Coronary artery (tissue), 2 donors: Measurements from ENCODE around the gene EHMT1.

Experiments used
- DNase-seq: peaks from one replicate; pipeline ENCODE4 v3.0.0-alpha.2; 2017; ENCODE audit warnings: low spot score
- H3K27ac ChIP-seq, 2 donors: fragments of 200-600 bp; sonication (generic); one replicate each; pipeline ENCODE4 v1.5.1; 2016 to 2019
- H3K4me3 ChIP-seq: fragments of 200-600 bp; sonication (generic); 2 replicates; pipeline ENCODE4 v1.5.1; 2016; ENCODE audit warnings: mild to moderate bottlenecking, moderate library complexity
- TF ChIP-seq, protein P1 (sequence below): fragments of 200-600 bp; sonication (generic); IDR thresholded peaks from one replicate; pipeline ENCODE4 v1.5.1; 2019; ENCODE audit warnings: antibody characterized with exemption

EHMT1 gene

DNA sequence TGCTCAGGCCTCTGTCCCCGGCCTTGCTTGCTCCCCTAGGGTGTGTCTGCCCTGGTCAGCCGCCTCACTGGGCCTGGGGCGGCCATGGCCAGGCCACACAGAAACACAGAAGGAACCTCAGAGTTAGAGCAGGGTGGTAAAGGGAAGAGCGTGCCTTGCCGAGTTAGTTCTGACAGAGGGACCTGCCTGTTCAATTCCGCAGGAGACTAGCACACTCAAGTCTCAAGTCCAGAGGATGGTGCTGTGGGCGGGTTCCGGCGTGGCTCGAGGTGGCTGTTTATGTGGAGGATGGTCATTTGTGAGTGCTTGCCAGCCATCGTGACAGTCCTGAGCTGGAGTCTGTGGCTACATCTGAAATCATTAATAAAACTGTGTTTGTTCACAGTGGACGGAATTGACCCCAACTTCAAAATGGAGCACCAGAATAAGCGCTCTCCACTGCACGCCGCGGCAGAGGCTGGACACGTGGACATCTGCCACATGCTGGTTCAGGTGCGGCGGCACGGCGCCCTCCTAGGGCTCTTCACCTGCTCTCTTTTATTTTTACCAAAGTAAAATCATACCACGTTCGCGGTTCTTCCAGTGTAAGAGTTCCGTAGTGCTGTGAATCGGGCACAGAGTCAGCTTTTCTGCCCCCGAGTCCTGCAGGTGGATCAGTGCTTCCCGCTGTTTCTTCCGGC lies 163.2 kb downstream of the EHMT1 start:
- TF ChIP-seq, protein P1, sequence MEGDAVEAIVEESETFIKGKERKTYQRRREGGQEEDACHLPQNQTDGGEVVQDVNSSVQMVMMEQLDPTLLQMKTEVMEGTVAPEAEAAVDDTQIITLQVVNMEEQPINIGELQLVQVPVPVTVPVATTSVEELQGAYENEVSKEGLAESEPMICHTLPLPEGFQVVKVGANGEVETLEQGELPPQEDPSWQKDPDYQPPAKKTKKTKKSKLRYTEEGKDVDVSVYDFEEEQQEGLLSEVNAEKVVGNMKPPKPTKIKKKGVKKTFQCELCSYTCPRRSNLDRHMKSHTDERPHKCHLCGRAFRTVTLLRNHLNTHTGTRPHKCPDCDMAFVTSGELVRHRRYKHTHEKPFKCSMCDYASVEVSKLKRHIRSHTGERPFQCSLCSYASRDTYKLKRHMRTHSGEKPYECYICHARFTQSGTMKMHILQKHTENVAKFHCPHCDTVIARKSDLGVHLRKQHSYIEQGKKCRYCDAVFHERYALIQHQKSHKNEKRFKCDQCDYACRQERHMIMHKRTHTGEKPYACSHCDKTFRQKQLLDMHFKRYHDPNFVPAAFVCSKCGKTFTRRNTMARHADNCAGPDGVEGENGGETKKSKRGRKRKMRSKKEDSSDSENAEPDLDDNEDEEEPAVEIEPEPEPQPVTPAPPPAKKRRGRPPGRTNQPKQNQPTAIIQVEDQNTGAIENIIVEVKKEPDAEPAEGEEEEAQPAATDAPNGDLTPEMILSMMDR, result no peak
- DNase-seq, result no peak
- H3K4me3 ChIP-seq, result no peak overlapping the region
- no peak overlapping the region for H3K27ac ChIP-seq

DNA sequence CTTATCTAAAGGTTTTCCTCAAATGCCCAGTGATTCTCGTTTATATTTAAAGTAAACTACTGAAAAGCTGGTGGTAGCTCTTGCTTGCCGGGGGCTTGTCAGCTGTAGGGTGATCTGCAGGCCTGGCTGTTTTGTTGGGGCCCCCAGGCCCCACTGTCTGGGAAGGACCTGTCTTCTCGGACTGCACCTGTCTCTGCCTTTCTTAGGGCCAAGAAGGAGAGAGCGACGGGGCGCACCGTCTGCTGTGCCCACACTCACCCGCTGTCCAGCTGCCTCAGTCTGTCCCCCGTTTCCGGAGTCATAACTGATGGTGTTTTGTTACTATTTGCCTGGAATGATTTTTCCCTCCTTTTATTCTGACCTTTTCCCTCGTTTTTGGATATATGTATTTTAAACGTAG lies 164.7 kb downstream of the EHMT1 start:
- no peak overlapping the region for H3K4me3 ChIP-seq
- DNase-seq, result no peak
- no peak overlapping the region for H3K27ac ChIP-seq
- TF ChIP-seq, protein P1, result no peak

DNA sequence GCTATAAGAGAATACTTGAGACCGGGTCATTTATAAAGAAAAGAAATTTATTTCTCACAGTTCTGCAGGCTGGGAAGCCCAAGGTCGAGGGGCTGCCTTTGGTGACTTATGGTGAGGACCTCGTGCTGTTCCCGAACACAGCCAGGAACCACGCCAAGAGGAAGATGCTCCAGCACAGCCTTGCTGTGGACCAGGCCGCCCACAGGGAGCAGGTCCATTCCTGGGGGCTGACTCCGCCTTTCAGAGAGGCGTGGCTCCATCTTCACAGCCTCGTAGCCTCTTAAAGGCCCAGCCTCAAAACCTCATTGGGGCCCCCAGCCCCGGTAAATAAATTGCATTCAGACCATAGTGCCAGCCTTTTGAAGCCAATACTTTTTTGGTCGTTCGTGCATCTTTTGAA lies 165.2 kb downstream of the EHMT1 start:
- TF ChIP-seq, protein P1, result no peak
- no peak for DNase-seq
- Histone ChIP-seq H3K4me3 (no peak overlapping the region), H3K27ac (no peak overlapping the region)

DNA sequence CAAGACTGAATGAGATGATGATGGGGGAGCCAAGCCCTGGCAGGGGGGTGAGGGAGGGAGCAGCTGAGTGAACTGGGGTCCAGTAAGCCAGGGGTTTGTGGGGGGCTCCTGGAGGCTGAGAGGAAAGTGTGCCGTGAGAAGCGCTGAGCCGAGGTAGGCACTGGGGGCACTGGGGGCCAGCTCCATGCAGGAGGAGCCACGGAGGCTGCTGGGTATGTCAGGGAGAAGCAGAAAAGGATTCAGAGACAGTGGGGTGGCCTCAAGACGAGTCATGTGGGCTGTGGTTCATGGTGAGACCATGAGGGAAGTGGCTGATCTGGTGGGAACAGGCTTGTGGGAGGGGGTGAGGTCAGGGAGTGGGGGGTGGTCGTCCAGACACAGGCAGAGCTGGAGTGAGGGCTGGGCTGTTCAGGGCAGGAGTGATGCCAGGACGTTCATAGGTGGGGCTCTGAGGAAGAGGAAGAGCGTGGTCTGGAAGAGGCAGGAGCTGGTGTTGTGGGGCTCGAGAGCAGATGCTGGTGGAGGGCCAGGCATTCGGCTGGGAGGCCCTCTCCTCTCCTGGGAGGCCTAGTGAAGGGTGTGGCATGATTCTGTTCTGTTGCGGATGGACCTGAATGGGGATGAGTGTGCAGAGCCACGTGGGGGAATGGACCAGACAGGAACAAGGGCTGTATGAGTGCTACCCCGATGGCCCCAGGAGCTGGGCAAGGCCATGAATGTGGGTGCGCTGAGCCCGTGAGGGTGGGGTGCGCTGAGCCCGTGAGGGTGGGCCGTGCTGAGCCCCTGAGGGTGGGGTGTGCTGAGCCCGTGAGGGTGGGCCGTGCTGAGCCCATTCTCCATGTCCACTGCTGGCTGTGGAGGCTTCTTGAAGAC lies 166.1 kb downstream of the EHMT1 start:
- H3K27ac ChIP-seq, result no peak overlapping the region
- H3K4me3 ChIP-seq, result no peak overlapping the region
- TF ChIP-seq, protein P1, result no peak
- DNase-seq, result no peak

DNA sequence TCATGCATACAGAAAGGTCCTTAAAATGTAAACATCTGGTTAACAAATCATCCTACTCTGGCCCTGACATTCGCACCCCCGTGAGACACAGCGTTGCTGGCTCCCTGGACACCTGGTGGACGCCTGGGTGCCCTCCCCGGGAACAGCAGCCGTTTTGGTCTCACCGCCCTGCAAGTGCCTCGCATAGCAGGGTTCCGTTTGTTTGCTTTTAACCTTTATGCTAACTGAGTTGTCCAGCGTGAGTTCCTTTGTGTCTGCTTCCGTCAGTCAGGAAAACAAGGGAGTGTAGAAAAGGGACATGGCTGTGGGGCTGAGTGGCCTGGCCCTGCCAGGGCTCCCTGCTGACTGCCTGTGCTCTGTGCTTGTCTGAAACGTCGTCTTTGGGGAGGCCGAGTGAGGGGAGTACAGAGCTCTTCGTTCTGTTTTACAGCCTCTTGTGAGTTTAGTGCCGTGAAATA lies 166.9 kb downstream of the EHMT1 start:
- Histone ChIP-seq H3K27ac (no peak overlapping the region), H3K4me3 (no peak overlapping the region)
- TF ChIP-seq, protein P1, result no peak
- no peak for DNase-seq

DNA sequence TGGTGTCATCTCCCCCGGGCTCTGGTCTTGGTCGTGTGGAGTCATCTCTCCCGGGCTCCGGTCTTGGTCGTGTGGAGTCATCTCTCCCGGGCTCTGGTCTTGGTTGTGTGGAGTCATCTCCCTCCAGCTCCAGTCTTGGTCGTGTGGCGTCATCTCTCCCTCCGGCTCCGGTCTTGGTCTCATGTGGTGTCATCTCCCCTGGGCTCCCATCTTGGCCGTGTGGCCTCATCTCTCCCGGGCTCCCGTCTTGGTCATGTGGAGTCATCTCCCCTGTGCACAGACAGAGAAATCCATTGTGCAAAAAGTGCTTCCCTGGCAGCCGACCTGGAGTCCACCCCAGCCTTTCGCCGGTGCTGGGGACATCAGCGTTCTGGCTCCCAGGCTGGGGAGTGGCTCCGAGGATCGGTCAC lies 167.7 kb downstream of the EHMT1 start:
- TF ChIP-seq, protein P1, result no peak
- DNase-seq, result no peak
- H3K27ac ChIP-seq, result no peak overlapping the region
- H3K4me3 ChIP-seq, result no peak overlapping the region
